Measurements from ENCODE around the gene CTBP1.

The CTBP1 gene

GRCh38 chr4:1193206-1194009, 55.5 kb downstream of the CTBP1 start:
- DNase-seq = no peak

GRCh38 chr4:1192493-1193205, 56.3 kb downstream of the CTBP1 start:
- DNase-seq = no peak

GRCh38 chr4:1192091-1192492, 56.8 kb downstream of the CTBP1 start:
- no peak for DNase-seq

GRCh38 chr4:1191621-1192020, 57.3 kb downstream of the CTBP1 start:
- DNase-seq = no peak

- DNase-seq = no peak
Observed at GRCh38 chr4:1187182-1187581, 61.7 kb downstream of the CTBP1 start.

- DNase-seq = no peak
Observed at GRCh38 chr4:1183985-1184773, 64.8 kb downstream of the CTBP1 start.

GRCh38 chr4:1182313-1182712, 66.6 kb downstream of the CTBP1 start:
- no peak for DNase-seq

- no peak for DNase-seq
Observed at GRCh38 chr4:1180663-1181062, 68.3 kb downstream of the CTBP1 start.

GRCh38 chr4:1179976-1180375, 69.0 kb downstream of the CTBP1 start:
- DNase-seq = no peak

GRCh38 chr4:1179089-1179441, 69.9 kb downstream of the CTBP1 start:
- DNase-seq = no peak

- no peak for DNase-seq
Observed at GRCh38 chr4:1178300-1179088, 70.4 kb downstream of the CTBP1 start.

- DNase-seq = no peak
Observed at GRCh38 chr4:1177274-1178141, 71.4 kb downstream of the CTBP1 start.

- no peak for DNase-seq
Observed at GRCh38 chr4:1176398-1177273, 72.3 kb downstream of the CTBP1 start.

- DNase-seq = no peak
Observed at GRCh38 chr4:1175635-1176229, 73.2 kb downstream of the CTBP1 start.

GRCh38 chr4:1174941-1175634, 73.8 kb downstream of the CTBP1 start:
- no peak for DNase-seq

- no peak for DNase-seq
Observed at GRCh38 chr4:1172971-1173757, 75.8 kb downstream of the CTBP1 start.

GRCh38 chr4:1172228-1172851, 76.6 kb downstream of the CTBP1 start, which contains the start of gene SPON2:
TSS of gene SPON2 (minus strand) at chr4:1172583.
- DNase-seq = no peak

Data from SHP77 treated with DMSO at 0.1 percent for 48 hours (cell line).